GM23338 (cell line): ENCODE measurements around the gene CELA2B. TPM values are rescaled to one million over a fixed set of nuclear protein-coding genes. Genes with fewer than 3 reads are reported as not detected.
"Not testable (repeated sequence)": the region's sequence is repeated elsewhere in the genome, so short reads cannot be mapped to it uniquely, and the experiment has no call there.

Experiments
- ATAC-seq: fragments of 200-7000 bp; cut with Tn5 transposase; 3 replicates; pipeline ENCODE4 v1.9.1; 2020
- DNase-seq: peaks from one replicate; pipeline ENCODE4 v3.0.0-alpha.2; 2015; ENCODE audit warnings: low spot score
- H2AFZ ChIP-seq: fragments of 200-600 bp; sonication (generic); 2 replicates; pipeline ENCODE4 v1.8.0; 2016; ENCODE audit warnings: antibody characterized with exemption, mild to moderate bottlenecking, moderate library complexity
- H3F3A ChIP-seq: fragments of 200-600 bp; sonication (generic); replicated peaks from 2 replicates; pipeline ENCODE4 v1.8.0; 2017; ENCODE audit warnings: antibody characterized with exemption, mixed run types, low read depth
- H3K27ac ChIP-seq: fragments of 200-600 bp; sonication (generic); 2 replicates; pipeline ENCODE4 v1.6.1; 2016; ENCODE audit warnings: low read depth
- H3K27me3 ChIP-seq: fragments of 200-600 bp; sonication (generic); 2 replicates; pipeline ENCODE4 v1.8.0; 2016; ENCODE audit warnings: mild to moderate bottlenecking, mixed run types, moderate library complexity; ENCODE audit not compliant: insufficient read depth
- H3K36me3 ChIP-seq: fragments of 200-600 bp; sonication (generic); 2 replicates; pipeline ENCODE4 v1.8.0; 2016; ENCODE audit warnings: mild to moderate bottlenecking; ENCODE audit not compliant: insufficient read depth
- H3K4me1 ChIP-seq: fragments of 200-600 bp; sonication (generic); 2 replicates; pipeline ENCODE4 v1.8.0; 2016; ENCODE audit warnings: mild to moderate bottlenecking, moderate library complexity; ENCODE audit not compliant: insufficient read depth
- H3K4me2 ChIP-seq: fragments of 200-600 bp; sonication (generic); 2 replicates; pipeline ENCODE4 v1.7.1; 2017; ENCODE audit warnings: mixed run types
- H3K4me3 ChIP-seq: fragments of 200-600 bp; sonication (generic); 2 replicates; pipeline ENCODE4 v1.6.1; 2016; ENCODE audit warnings: mixed run types
- H3K79me2 ChIP-seq: fragments of 200-600 bp; sonication (generic); replicated peaks from 2 replicates; pipeline ENCODE4 v1.8.0; 2017; ENCODE audit warnings: mild to moderate bottlenecking; ENCODE audit not compliant: insufficient read depth
- H3K9me2 ChIP-seq: fragments of 200-600 bp; sonication (generic); 2 replicates; pipeline ENCODE4 v1.8.0; 2017; ENCODE audit not compliant: insufficient read depth
- H4K20me1 ChIP-seq: fragments of 200-600 bp; sonication (generic); replicated peaks from 2 replicates; pipeline ENCODE4 v1.8.0; 2017; ENCODE audit warnings: mild to moderate bottlenecking; ENCODE audit not compliant: insufficient read depth
- H3K27ac Mint-ChIP-seq: 2 replicates; pipeline ENCODE4 v1.8.0; 2020; ENCODE audit warnings: inconsistent platforms, mild to moderate bottlenecking, moderate library complexity, mixed read lengths
- H3K27me3 Mint-ChIP-seq: 3 replicates; pipeline ENCODE4 v1.8.0; 2022; ENCODE audit warnings: low read depth, mild to moderate bottlenecking, moderate library complexity, mixed read lengths, inconsistent platforms; ENCODE audit not compliant: insufficient read depth, poor library complexity
- H3K36me3 Mint-ChIP-seq: 3 replicates; pipeline ENCODE4 v1.8.0; 2021; ENCODE audit warnings: low read depth, mild to moderate bottlenecking, inconsistent platforms, moderate library complexity, mixed read lengths
- H3K4me1 Mint-ChIP-seq: 3 replicates; pipeline ENCODE4 v1.8.0; 2020; ENCODE audit warnings: mild to moderate bottlenecking, inconsistent platforms, mixed read lengths
- H3K4me3 Mint-ChIP-seq: 3 replicates; pipeline ENCODE4 v1.8.0; 2021; ENCODE audit warnings: moderate library complexity, mild to moderate bottlenecking, inconsistent platforms, mixed read lengths
- H3K9me3 Mint-ChIP-seq: 3 replicates; pipeline ENCODE4 v1.8.0; 2020; ENCODE audit warnings: moderate library complexity, mild to moderate bottlenecking, inconsistent platforms, mixed read lengths
- CREB1 ChIP-seq: fragments of 250-450 bp; sonication (Bioruptor Pico); IDR thresholded peaks from 2 replicates; pipeline ENCODE4 v1.5.0; 2020; ENCODE audit warnings: low read depth, mild to moderate bottlenecking, moderate library complexity
- CTCF ChIP-seq, 2 experiments: fragments of 200-600 bp in 1 of 2; sonication (generic) in 1 of 2; conservative IDR thresholded peaks; 2 replicates each; pipeline versions ENCODE4 v1.5.1 to v1.6.1; 2016 to 2017; ENCODE audit warnings: antibody characterized with exemption in 2 of 2, low read depth in 2 of 2, mild to moderate bottlenecking in 2 of 2, moderate library complexity in 1 of 2
- ETS1 ChIP-seq: IDR thresholded peaks from 2 replicates; pipeline ENCODE4 v1.6.1; 2016; ENCODE audit warnings: antibody characterized with exemption
- JUNB ChIP-seq: IDR thresholded peaks from one replicate; pipeline ENCODE4 v1.6.1; 2016; ENCODE audit warnings: antibody characterized with exemption; ENCODE audit not compliant: unreplicated experiment
- POLR2AphosphoS5 ChIP-seq: IDR thresholded peaks from 2 replicates; pipeline ENCODE4 v1.6.1; 2016; ENCODE audit warnings: antibody characterized with exemption, low read depth
- ZNF114 ChIP-seq: fragments of 250-450 bp; sonication (Bioruptor Pico); IDR thresholded peaks from 2 replicates; pipeline ENCODE4 v1.5.0; 2020; ENCODE audit warnings: mild to moderate bottlenecking, moderate library complexity
- ZNF331 ChIP-seq: fragments of 250-450 bp; sonication (Bioruptor Pico); IDR thresholded peaks from 2 replicates; pipeline ENCODE4 v1.5.0; 2020; ENCODE audit warnings: low read depth, mild to moderate bottlenecking, moderate library complexity
- ZNF462 ChIP-seq: fragments of 250-450 bp; sonication (Bioruptor Pico); IDR thresholded peaks from 2 replicates; pipeline ENCODE4 v1.5.0; 2020; ENCODE audit warnings: mild to moderate bottlenecking, moderate library complexity
- polyA plus RNA-seq: library from polyadenylated mRNA; unstranded; fragments of >200 nt; fragmentation: Nextera tagmentation; extraction: Ambion mirVana; gene quantifications from 2 replicates; pipeline ENCODE4 v1.2.1, GENCODE V29; 2016
- total RNA-seq: library from RNA; depleted of rRNA; stranded (reverse); fragments of >200 nt; shearing (Covaris generic); gene quantifications from 2 replicates; pipeline ENCODE4 v1.2.3, GENCODE V29; 2014

CELA2B gene
- total and polyA plus RNA-seq, 2 experiments from 2014 or later, result not detected

GRCh38 chr1:15456313-15456954, 19.5 kb upstream of the CELA2B start, which contains the start of gene CELA2A (continued):
- TF ChIP-seq ZNF462, result no peak
- TF ChIP-seq POLR2AphosphoS5, result no peak
- no peak for TF ChIP-seq ZNF114 (CRISPR knock-in tag)
- TF ChIP-seq CREB1 (CRISPR knock-in tag), result no peak
- no peak for TF ChIP-seq JUNB
- TF ChIP-seq ETS1, result no peak

GRCh38 chr1:15457585-15457984, 18.3 kb upstream of the CELA2B start:
- H3F3A ChIP-seq, result no peaks in the 10 kb centered on the region
- H3K4me1 ChIP-seq, result no peaks in the 10 kb centered on the region
- H3K79me2 ChIP-seq, result no peaks in the 10 kb centered on the region
- no peaks in the 10 kb centered on the region for H3K9me2 ChIP-seq
- H4K20me1 ChIP-seq, result no peaks in the 10 kb centered on the region
- no peak overlapping the region for H3K27ac ChIP-seq
- Mint-ChIP-seq H3K4me3 (no peak overlapping the region), H3K9me3 (no peaks in the 10 kb centered on the region; the same call in 2 of the 3 replicates), H3K27ac (no peak overlapping the region), H3K27me3 (peaks cover 4% of the 10 kb centered on the region), H3K4me1 (peaks cover 6% of the 10 kb centered on the region; the same call in 1 of the 3 replicates), H3K36me3 (no peaks in the 10 kb centered on the region)
- ATAC-seq (no peak), DNase-seq (no peak)
- TF ChIP-seq ZNF114 (CRISPR knock-in tag) (no peak), CREB1 (CRISPR knock-in tag) (no peak), CTCF (conservative IDR thresholded peaks at IDR 0.05; ENCODE audit: low read depth in 2 of 2) (no peak), ZNF331 (CRISPR knock-in tag) (no peak)
- no peak overlapping the region for H3K4me3 ChIP-seq
- H3K27me3 ChIP-seq, result no peaks in the 10 kb centered on the region
- no peak overlapping the region for H3K4me2 ChIP-seq
- H2AFZ ChIP-seq, result no peak overlapping the region
- no peaks in the 10 kb centered on the region for H3K36me3 ChIP-seq

DNA sequence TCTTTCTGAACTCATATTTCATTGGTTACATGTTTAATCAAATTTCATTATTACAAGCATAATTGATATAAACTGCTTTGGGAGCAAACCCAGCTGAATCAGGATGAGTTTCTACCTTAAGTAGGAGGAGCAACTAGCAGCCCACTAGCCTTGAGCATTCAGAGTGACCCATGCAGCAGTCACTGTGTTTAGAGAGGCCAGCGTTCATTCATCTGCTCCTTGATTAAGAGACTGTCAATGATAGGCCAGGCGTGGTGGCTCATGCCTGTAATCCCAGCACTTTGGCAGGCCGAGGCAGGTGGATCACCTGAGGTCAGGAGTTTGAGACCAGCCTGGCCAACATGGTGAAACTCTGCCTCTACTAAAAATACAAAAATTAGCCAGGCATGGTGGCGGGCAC, 17.5 kb upstream of the CELA2B start:
- H3K27me3 ChIP-seq, H2AFZ ChIP-seq, H3K36me3 Mint-ChIP-seq, H3F3A ChIP-seq, H4K20me1 ChIP-seq, H3K9me3 Mint-ChIP-seq, H3K4me3 Mint-ChIP-seq, H3K4me1 ChIP-seq, H3K4me3 ChIP-seq, H3K4me1 Mint-ChIP-seq, H3K27ac ChIP-seq, ATAC-seq, H3K79me2 ChIP-seq, H3K27ac Mint-ChIP-seq, DNase-seq, H3K4me2 ChIP-seq, H3K36me3 ChIP-seq, H3K9me2 ChIP-seq: not testable (repeated sequence)
- H3K27me3 Mint-ChIP-seq, result peaks cover 10% of the 10 kb centered on the region
